GM12878 (cell line): ENCODE measurements around the gene CPD. TPM values are rescaled to one million over a fixed set of nuclear protein-coding genes. Genes with fewer than 3 reads are reported as not detected.

Experiments used
- ATAC-seq: fragments of 200-7000 bp; cut with Tn5 transposase; 3 replicates; pipeline ENCODE4 v1.9.1; 2020; ENCODE audit warnings: mild to moderate bottlenecking, moderate library complexity
- BruUV-seq: library from RNA; stranded (reverse); fragments of 400-500 nt; replicated peaks from 2 replicates; lab custom pipeline; 2021; lab: Mats Ljungman, UMichigan
- CTCF ChIA-PET: fragments of 300-600 bp; sonication (Branson Sonifier 250); formaldehyde crosslinking; extraction: SDS; loops from one replicate; lab custom pipeline; 2021; ENCODE audit warnings: inconsistent platforms; lab: Yijun Ruan, JAX
- POLR2A ChIA-PET: fragments of 350-600 bp; formaldehyde crosslinking; extraction: SDS; loops from one replicate; lab custom pipeline; 2021; ENCODE audit warnings: inconsistent platforms; lab: Charles Lee
- RAD21 ChIA-PET: fragments of 300-600 bp; sonication (Branson Sonifier 250); formaldehyde crosslinking; loops from one replicate; lab custom pipeline; 2023; ENCODE audit warnings: antibody characterized with exemption; ENCODE audit not compliant: unreplicated experiment; lab: Charles Lee
- SMC1A ChIA-PET: fragments of 300-600 bp; sonication (Branson Sonifier 250); formaldehyde crosslinking; loops from one replicate; lab custom pipeline; 2023; ENCODE audit not compliant: unreplicated experiment, uncharacterized antibody; lab: Charles Lee
- DNase-seq: peaks from one replicate; pipeline ENCODE4 v3.0.0-alpha.2; 2011; ENCODE audit warnings: low read depth, low spot score
- FAIRE-seq: peaks from 3 replicates; lab custom pipeline; 2011; peaks lifted over from hg19 to GRCh38; lab: Jason Lieb, UNC
- H2AFZ ChIP-seq: 2 replicates; pipeline ENCODE4 v1.6.0; 2011; ENCODE audit warnings: low read depth, low read length, control low read depth; ENCODE audit not compliant: control insufficient read depth
- H3K27ac ChIP-seq: 2 replicates; pipeline ENCODE4 v1.5.1; 2011; ENCODE audit warnings: control low read depth; ENCODE audit not compliant: control insufficient read depth, insufficient read depth
- H3K27me3 ChIP-seq, 2 experiments: replicated peaks in 1 of 2; 2 replicates each; pipeline versions ENCODE4 v1.6.0 to v1.6.1; 2011; ENCODE audit warnings: low read length in 1 of 2; ENCODE audit not compliant: control insufficient read depth in 2 of 2, insufficient read depth in 2 of 2
- H3K36me3 ChIP-seq, 2 experiments: 2 replicates each; pipeline ENCODE4 v1.5.1; 2011; ENCODE audit warnings: low read length in 1 of 2; ENCODE audit not compliant: control insufficient read depth in 2 of 2, insufficient read depth in 2 of 2
- H3K4me1 ChIP-seq: 2 replicates; pipeline ENCODE4 v1.6.1; 2011; ENCODE audit warnings: mild to moderate bottlenecking, low read length, moderate library complexity, mixed read lengths; ENCODE audit not compliant: control insufficient read depth, insufficient read depth
- H3K4me2 ChIP-seq: 2 replicates; pipeline ENCODE4 v1.6.0; 2011; ENCODE audit warnings: control low read depth; ENCODE audit not compliant: control insufficient read depth, insufficient read depth
- H3K4me3 ChIP-seq: fragments of 200-600 bp; sonication (generic); 2 replicates; pipeline ENCODE4 v1.5.1; 2016
- H3K79me2 ChIP-seq: 2 replicates; pipeline ENCODE4 v1.6.0; 2011; ENCODE audit warnings: low read length; ENCODE audit not compliant: control insufficient read depth, insufficient read depth
- H3K9ac ChIP-seq: 2 replicates; pipeline ENCODE4 v1.8.0; 2011; ENCODE audit warnings: low read length, control low read depth, mixed read lengths; ENCODE audit not compliant: control insufficient read depth, insufficient read depth
- H3K9me3 ChIP-seq: replicated peaks from 3 replicates; pipeline ENCODE4 v1.5.1; 2011; ENCODE audit warnings: mild to moderate bottlenecking, low read length; ENCODE audit not compliant: control insufficient read depth, insufficient read depth
- H4K20me1 ChIP-seq: 2 replicates; pipeline ENCODE4 v1.6.0; 2011; ENCODE audit not compliant: control insufficient read depth, insufficient read depth
- CREM ChIP-seq: IDR thresholded peaks from 2 replicates; pipeline ENCODE4 v1.6.1; 2014; ENCODE audit warnings: antibody characterized with exemption, low read depth
- EED ChIP-seq: sonication (generic); IDR thresholded peaks from 2 replicates; pipeline ENCODE4 v1.6.1; 2016; ENCODE audit warnings: antibody characterized with exemption, low read depth
- EGR1 ChIP-seq, 2 experiments: IDR thresholded peaks; 1 replicate in 1 of 2; 2 replicates in 1 of 2; pipeline ENCODE4 v1.6.1; 2011 to 2012; ENCODE audit warnings: low read depth in 2 of 2, low read length in 2 of 2, borderline replicate concordance in 1 of 2, mild to moderate bottlenecking in 1 of 2, moderate library complexity in 1 of 2
- HCFC1 ChIP-seq: fragments of 150-350 bp; IDR thresholded peaks from 2 replicates; pipeline ENCODE4 v1.6.1; 2014; ENCODE audit warnings: low read length
- IRF4 ChIP-seq: IDR thresholded peaks from 2 replicates; pipeline ENCODE4 v1.6.1; 2011; ENCODE audit warnings: low read depth, low read length
- NFXL1 ChIP-seq: fragments of 450-650 bp; IDR thresholded peaks from 2 replicates; pipeline ENCODE4 v1.6.1; 2017; ENCODE audit warnings: antibody characterized with exemption, mild to moderate bottlenecking, borderline replicate concordance
- NFYA ChIP-seq: IDR thresholded peaks from 2 replicates; pipeline ENCODE4 v1.6.1; 2011; ENCODE audit warnings: low read depth, mild to moderate bottlenecking, low read length, improper control_type of control experiment, borderline replicate concordance
- RB1 ChIP-seq: fragments of 450-650 bp; formaldehyde crosslinking; IDR thresholded peaks from 2 replicates; pipeline ENCODE4 v1.6.1; 2017; ENCODE audit warnings: mild to moderate bottlenecking, borderline replicate concordance
- RUNX3 ChIP-seq: IDR thresholded peaks from 2 replicates; pipeline ENCODE4 v1.6.1; 2012; ENCODE audit warnings: low read length, inconsistent platforms
- SREBF2 ChIP-seq: IDR thresholded peaks from 2 replicates; pipeline ENCODE4 v1.6.1; 2012; ENCODE audit warnings: mild to moderate bottlenecking, low read length
- TCF7 ChIP-seq: IDR thresholded peaks from 2 replicates; pipeline ENCODE4 v1.6.1; 2014; ENCODE audit warnings: antibody characterized with exemption, borderline replicate concordance
- ZBTB11 ChIP-seq: fragments of 450-650 bp; formaldehyde crosslinking; IDR thresholded peaks from 2 replicates; pipeline ENCODE4 v1.5.0; 2022; ENCODE audit warnings: mild to moderate bottlenecking, missing genetic modification characterization
- ZNF622 ChIP-seq: fragments of 450-650 bp; IDR thresholded peaks from 2 replicates; pipeline ENCODE4 v1.6.1; 2017; ENCODE audit warnings: mild to moderate bottlenecking, inconsistent platforms
- WGBS: methylation state at CpG from one replicate; pipeline ENCODE4 v1.1.6; 2016; ENCODE audit warnings: low lambda C conversion rate; ENCODE audit not compliant: insufficient replicate concordance, insufficient coverage; ENCODE audit errors: missing lambda C conversion rate; 5-methylcytosine and 5-hydroxymethylcytosine counted together
- in situ Hi-C: fragments of 300-500 bp; cut with MboI; formaldehyde crosslinking; loops from 9 replicates; pipeline ENCODE4 v1.14.3; 2018; ENCODE audit warnings: mixed read lengths
- intact Hi-C: fragments of 100-400 bp; cut with micrococcal nuclease; formaldehyde crosslinking; loops from one replicate; pipeline ENCODE4 v1.14.2; 2022; ENCODE audit not compliant: unreplicated experiment
- polyA plus RNA-seq, 11 experiments: library from polyadenylated mRNA; depleted of rRNA in 4 of 11; unstranded in 6 of 11; stranded (reverse) in 5 of 11; fragments of >200 nt; fragmentation: Nextera tagmentation in 4 of 11; fragmentation: Illumina TruSeq in 1 of 11; extraction: Ambion mirVana in 4 of 11; extraction: Trizol in 1 of 11; gene quantifications; 1 replicate in 1 of 11; 2 replicates in 10 of 11; pipeline versions ENCODE4 v1.2.1 to v1.2.3, GENCODE V29; 2011 to 2016; ENCODE audit warnings: inconsistent platforms in 2 of 11, missing spikeins in 2 of 11, low read depth in 1 of 11
- total RNA-seq, 4 experiments: library from RNA; depleted of rRNA in 3 of 4; stranded (reverse); fragments of >200 nt in 3 of 4; fragmentation: Illumina TruSeq in 1 of 4; extraction: Trizol in 1 of 4; gene quantifications; 2 replicates each; pipeline versions ENCODE4 v1.2.1 to v1.2.3, GENCODE V29; 2013 to 2021

CPD gene
- total and polyA plus RNA-seq, 10 of the 15 experiments (the other 5 are each of a cell fraction or from before 2014, with no cell fraction given): 3.5 to 24.2 (median 15.7) TPM

- no peak for TF ChIP-seq ZBTB11 (CRISPR knock-in tag)
- TF ChIP-seq NFXL1: no peak
- no peak for TF ChIP-seq CREM
- TF ChIP-seq SREBF2: no peak
- no peak for TF ChIP-seq NFYA
- no peak for TF ChIP-seq RUNX3
- no peak for TF ChIP-seq HCFC1
- TF ChIP-seq RB1: no peak
- no peak for TF ChIP-seq IRF4
- TF ChIP-seq, all 136 proteins: peak for 0
Measured at GRCh38 chr17:30513346-30513745, 134.6 kb downstream of the CPD start (continued).

- no peaks in the 10 kb centered on the region for H3K4me1 ChIP-seq
- in situ Hi-C loops (no loop called here), intact Hi-C loops (no loop called here)
- DNase-seq (no peak), FAIRE-seq (no peak), ATAC-seq (no peak)
- CTCF ChIA-PET: no interaction called here
- H2AFZ ChIP-seq: no peak overlapping the region
- RAD21 ChIA-PET: no interaction called here
- no peak overlapping the region for H3K27ac ChIP-seq
- H3K79me2 ChIP-seq: no peaks in the 10 kb centered on the region
- H4K20me1 ChIP-seq: no peaks in the 10 kb centered on the region
- BruUV-seq: no TSS peak
- H3K9me3 ChIP-seq: no peaks in the 10 kb centered on the region
- WGBS: 100% methylated on average over 3 of the region's 3 CpGs
- H3K4me2 ChIP-seq: no peak overlapping the region
- no peak overlapping the region for H3K9ac ChIP-seq
- peaks cover 1 to 6% of the 10 kb centered on the region in 2 experiments; a peak in 2 of 4 replicates for H3K36me3 ChIP-seq
- TF ChIP-seq ZNF622 (no peak), EED (no peak), CREM (no peak), RUNX3 (no peak), EGR1 (IDR thresholded peaks at IDR 0.05; ENCODE audit: borderline replicate concordance in 1 of 2, low read depth in 2 of 2, low read length in 2 of 2) (no peak), TCF7 (no peak)
- H3K27me3 ChIP-seq: no peaks in the 10 kb centered on the region
- no peak overlapping the region for H3K4me3 ChIP-seq
- POLR2A ChIA-PET: interaction anchor here (0.6 kb wide), 2 partner anchors 225 to 270 kb away, joined by 3 to 4 read pairs; no protein-coding TSS in a partner anchor
- SMC1A ChIA-PET: interaction anchor here (0.9 to 1.0 kb wide), 2 partner anchors 9 to 553 kb away, joined by 3 read pairs; no protein-coding TSS in a partner anchor
Measured at GRCh38 chr17:30514895-30515596, 136.3 kb downstream of the CPD start.
